MCF 10A (cell line): ENCODE data around the gene TMEM132D. TPM values are rescaled to one million over a fixed set of nuclear protein-coding genes. Genes with fewer than 3 reads are reported as not detected.

Source experiments
- BruUV-seq: library from RNA; stranded (reverse); fragments of 400-500 nt; replicated peaks from 2 replicates; lab custom pipeline; 2021; lab: Mats Ljungman, UMichigan
- CTCF ChIA-PET: fragments of 300-600 bp; sonication (Branson Sonifier 250); formaldehyde crosslinking; extraction: SDS; loops from one replicate; lab custom pipeline; 2021; ENCODE audit warnings: antibody characterized with exemption, inconsistent platforms; lab: Yijun Ruan, JAX
- POLR2A ChIA-PET: fragments of 300-600, 350-650 bp; sonication (Branson Sonifier 250); formaldehyde crosslinking; extraction: SDS; loops from one replicate; lab custom pipeline; 2020; ENCODE audit warnings: antibody characterized with exemption, inconsistent platforms; lab: Yijun Ruan, JAX
- DNase-seq: peaks from one replicate; pipeline ENCODE4 v3.0.0-alpha.2; 2018; ENCODE audit not compliant: unreplicated experiment
- H3K27ac Mint-ChIP-seq: one replicate; pipeline ENCODE4 v1.8.0; 2022; ENCODE audit warnings: mild to moderate bottlenecking, low read depth, mixed read lengths; ENCODE audit not compliant: unreplicated experiment
- H3K27me3 Mint-ChIP-seq: one replicate; pipeline ENCODE4 v1.8.0; 2022; ENCODE audit warnings: mixed read lengths; ENCODE audit not compliant: insufficient read depth, unreplicated experiment
- H3K36me3 Mint-ChIP-seq: one replicate; pipeline ENCODE4 v1.8.0; 2022; ENCODE audit warnings: mild to moderate bottlenecking, moderate library complexity, mixed read lengths; ENCODE audit not compliant: insufficient read depth, unreplicated experiment
- H3K4me1 Mint-ChIP-seq: one replicate; pipeline ENCODE4 v1.8.0; 2022; ENCODE audit warnings: mixed read lengths; ENCODE audit not compliant: insufficient read depth, unreplicated experiment
- H3K4me3 Mint-ChIP-seq: one replicate; pipeline ENCODE4 v1.8.0; 2022; ENCODE audit warnings: mild to moderate bottlenecking, moderate library complexity, mixed read lengths; ENCODE audit not compliant: unreplicated experiment
- H3K9me3 Mint-ChIP-seq: one replicate; pipeline ENCODE4 v1.8.0; 2022; ENCODE audit warnings: mixed read lengths; ENCODE audit not compliant: unreplicated experiment
- intact Hi-C: fragments of 100-400 bp; cut with micrococcal nuclease; formaldehyde crosslinking; loops from 2 replicates; pipeline ENCODE4 v1.14.1; 2022
- total RNA-seq: library from RNA; stranded (reverse); gene quantifications from 2 replicates; pipeline ENCODE4 v1.2.3, GENCODE V29; 2022
- TF ChIP-seq, protein P1 (sequence below): fragments of 200-600 bp; IDR thresholded peaks from one replicate; pipeline ENCODE4 v1.8.0; 2022; ENCODE audit warnings: antibody characterized with exemption, mild to moderate bottlenecking; ENCODE audit not compliant: unreplicated experiment

The TMEM132D gene
- total RNA-seq, 1 experiment from 2014 or later, result not detected

DNA sequence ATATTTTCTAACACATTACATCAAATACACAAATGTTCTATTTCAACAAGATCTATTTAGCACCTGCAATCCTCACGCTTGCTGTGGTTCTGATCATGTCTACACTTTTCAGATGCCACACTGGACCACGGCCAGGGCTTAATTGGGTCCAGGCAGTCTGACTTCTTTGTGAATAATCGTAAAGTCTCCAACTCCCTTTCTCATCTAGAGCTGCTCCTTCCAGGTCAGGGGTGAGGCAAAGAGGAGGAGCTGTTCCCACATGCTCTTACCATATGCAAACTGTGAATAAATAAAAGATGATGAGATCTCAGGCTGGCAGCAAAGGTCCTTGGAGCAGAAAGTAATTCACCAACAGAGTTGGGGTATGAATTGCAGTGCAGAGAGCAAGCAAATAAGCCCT is 733.9 kb downstream of the TMEM132D start:
- Mint-ChIP-seq H3K4me3 (no peak overlapping the region), H3K4me1 (no peaks in the 10 kb centered on the region), H3K27me3 (no peaks in the 10 kb centered on the region), H3K36me3 (no peaks in the 10 kb centered on the region), H3K27ac (no peak overlapping the region), H3K9me3 (peaks cover 14% of the 10 kb centered on the region)
- TF ChIP-seq, protein P1, sequence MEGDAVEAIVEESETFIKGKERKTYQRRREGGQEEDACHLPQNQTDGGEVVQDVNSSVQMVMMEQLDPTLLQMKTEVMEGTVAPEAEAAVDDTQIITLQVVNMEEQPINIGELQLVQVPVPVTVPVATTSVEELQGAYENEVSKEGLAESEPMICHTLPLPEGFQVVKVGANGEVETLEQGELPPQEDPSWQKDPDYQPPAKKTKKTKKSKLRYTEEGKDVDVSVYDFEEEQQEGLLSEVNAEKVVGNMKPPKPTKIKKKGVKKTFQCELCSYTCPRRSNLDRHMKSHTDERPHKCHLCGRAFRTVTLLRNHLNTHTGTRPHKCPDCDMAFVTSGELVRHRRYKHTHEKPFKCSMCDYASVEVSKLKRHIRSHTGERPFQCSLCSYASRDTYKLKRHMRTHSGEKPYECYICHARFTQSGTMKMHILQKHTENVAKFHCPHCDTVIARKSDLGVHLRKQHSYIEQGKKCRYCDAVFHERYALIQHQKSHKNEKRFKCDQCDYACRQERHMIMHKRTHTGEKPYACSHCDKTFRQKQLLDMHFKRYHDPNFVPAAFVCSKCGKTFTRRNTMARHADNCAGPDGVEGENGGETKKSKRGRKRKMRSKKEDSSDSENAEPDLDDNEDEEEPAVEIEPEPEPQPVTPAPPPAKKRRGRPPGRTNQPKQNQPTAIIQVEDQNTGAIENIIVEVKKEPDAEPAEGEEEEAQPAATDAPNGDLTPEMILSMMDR, result no peak
- DNase-seq, result no peak
- ChIA-PET CTCF (interaction anchor here (0.7 kb wide), 1 partner anchor 33 kb away, joined by 3 read pairs; no protein-coding TSS in a partner anchor), POLR2A (interaction anchor here (0.6 kb wide), 1 partner anchor 26 kb away, joined by 3 read pairs; no protein-coding TSS in a partner anchor)
- no TSS peak for BruUV-seq
- intact Hi-C loops, result no loop called here

DNA sequence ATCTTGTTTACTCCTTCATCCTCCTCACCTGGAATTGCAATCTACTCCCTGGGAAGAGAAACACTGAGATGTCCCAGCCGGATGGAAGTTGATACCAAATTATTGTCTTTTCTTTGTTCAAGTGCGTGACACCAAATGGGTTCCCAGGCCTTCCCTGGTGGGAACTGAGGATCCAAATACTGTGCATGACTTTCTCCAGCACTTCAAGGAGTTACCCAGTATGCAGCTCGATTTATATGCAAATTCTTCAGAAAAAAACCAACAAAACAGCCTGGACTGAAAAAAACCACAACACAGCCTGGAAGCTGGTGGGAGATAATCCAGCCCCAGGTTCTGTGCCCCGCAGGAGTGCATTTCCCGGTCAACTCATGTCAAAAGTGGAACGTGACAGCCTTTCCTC is 740.0 kb downstream of the TMEM132D start:
- H3K4me1 Mint-ChIP-seq, result no peaks in the 10 kb centered on the region
- TF ChIP-seq, protein P1, result no peak
- DNase-seq, result no peak
- no peaks in the 10 kb centered on the region for H3K36me3 Mint-ChIP-seq
- ChIA-PET CTCF (no interaction called here), POLR2A (no interaction called here)
- H3K9me3 Mint-ChIP-seq, result peaks cover 12% of the 10 kb centered on the region
- H3K4me3 Mint-ChIP-seq, result no peak overlapping the region
- no TSS peak for BruUV-seq
- H3K27me3 Mint-ChIP-seq, result no peaks in the 10 kb centered on the region
- no peak overlapping the region for H3K27ac Mint-ChIP-seq
- intact Hi-C loops, result no loop called here

GRCh38 chr12:129163461-129163860 is 740.4 kb downstream of the TMEM132D start:
- no peaks in the 10 kb centered on the region for H3K4me1 Mint-ChIP-seq
- ChIA-PET POLR2A (no interaction called here), CTCF (no interaction called here)
- DNase-seq, result no peak
- peaks cover 12% of the 10 kb centered on the region for H3K9me3 Mint-ChIP-seq
- TF ChIP-seq, protein P1, result no peak
- H3K4me3 Mint-ChIP-seq, result no peak overlapping the region
- no TSS peak for BruUV-seq
- H3K36me3 Mint-ChIP-seq, result no peaks in the 10 kb centered on the region
- no peak overlapping the region for H3K27ac Mint-ChIP-seq
- H3K27me3 Mint-ChIP-seq, result no peaks in the 10 kb centered on the region
- intact Hi-C loops, result no loop called here

DNA sequence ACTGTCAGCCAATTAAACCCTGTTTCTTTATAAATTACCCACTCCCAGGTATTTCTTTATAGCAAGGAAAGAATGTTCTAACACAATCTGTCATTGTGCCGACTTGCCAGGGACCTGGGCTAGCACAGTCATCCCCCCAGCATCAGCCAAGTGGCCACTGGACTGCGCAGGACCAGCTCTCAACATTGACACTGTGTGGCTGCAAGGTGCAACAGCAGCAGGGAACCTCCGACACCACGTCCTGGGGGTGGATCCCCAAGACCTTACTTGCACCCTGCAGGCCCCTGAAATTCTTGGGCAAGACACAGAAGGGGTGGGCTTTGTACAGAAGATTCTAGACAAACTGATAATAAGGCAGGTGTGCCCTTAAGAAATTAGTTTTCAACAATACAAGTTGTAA is 741.0 kb downstream of the TMEM132D start:
- no peaks in the 10 kb centered on the region for H3K36me3 Mint-ChIP-seq
- BruUV-seq, result no TSS peak

More for the DNA sequence above, 741.0 kb downstream of the TMEM132D start:
- DNase-seq, result no peak
- CTCF ChIA-PET, result no interaction called here
- POLR2A ChIA-PET, result no interaction called here
- intact Hi-C loops, result no loop called here
- Mint-ChIP-seq H3K27ac (no peak overlapping the region), H3K9me3 (peaks cover 12% of the 10 kb centered on the region), H3K4me3 (no peak overlapping the region), H3K27me3 (no peaks in the 10 kb centered on the region), H3K4me1 (no peaks in the 10 kb centered on the region)
- TF ChIP-seq, protein P1, result no peak
